GM18499 (cell line): ENCODE data around the gene HLA-G.
"Not testable (repeated sequence)": the region's sequence is repeated elsewhere in the genome, so short reads cannot be mapped to it uniquely, and the experiment has no call there.

Source experiments
- ATAC-seq: cut with Tn5 transposase; IDR thresholded peaks from one replicate; pipeline ENCODE4 v1.9.1; 2021; ENCODE audit warnings: moderate number of reproducible peaks; ENCODE audit not compliant: insufficient read depth, unreplicated experiment

Gene HLA-G

GRCh38 chr6:29827579-29828470 lies at the start of gene HLA-G:
Gene HLA-G (plus strand): TSS chr6:29827825. CDS start chr6:29827845, 20 bp downstream.
- ATAC-seq = no peak

GRCh38 chr6:29780019-29780698 lies 47.5 kb upstream of the HLA-G start:
- ATAC-seq = not testable (repeated sequence)

- ATAC-seq = no peak
Measured at GRCh38 chr6:29789176-29789575, 38.4 kb upstream of the HLA-G start.

- ATAC-seq = no peak
Measured at GRCh38 chr6:29790626-29791025, 37.0 kb upstream of the HLA-G start.

- no peak for ATAC-seq
Measured at GRCh38 chr6:29791162-29791561, 36.5 kb upstream of the HLA-G start.

- no peak for ATAC-seq
Measured at GRCh38 chr6:29791786-29792122, 35.9 kb upstream of the HLA-G start.

- no peak for ATAC-seq
Measured at GRCh38 chr6:29792123-29793035, 35.2 kb upstream of the HLA-G start.

- ATAC-seq = no peak
Measured at GRCh38 chr6:29793036-29793356, 34.6 kb upstream of the HLA-G start.

GRCh38 chr6:29793796-29794195 lies 33.8 kb upstream of the HLA-G start:
- ATAC-seq = no peak

GRCh38 chr6:29796026-29796425 lies 31.6 kb upstream of the HLA-G start:
- no peak for ATAC-seq

- no peak for ATAC-seq
Measured at GRCh38 chr6:29797135-29797534, 30.5 kb upstream of the HLA-G start.

GRCh38 chr6:29797966-29798365 lies 29.7 kb upstream of the HLA-G start:
- ATAC-seq = no peak

GRCh38 chr6:29800254-29800653 lies 27.4 kb upstream of the HLA-G start:
- ATAC-seq = no peak

GRCh38 chr6:29806387-29806786 lies 21.2 kb upstream of the HLA-G start:
- no peak for ATAC-seq

- no peak for ATAC-seq
Measured at GRCh38 chr6:29809249-29809648, 18.4 kb upstream of the HLA-G start.

- ATAC-seq = no peak
Measured at GRCh38 chr6:29810371-29810770, 17.3 kb upstream of the HLA-G start.

- ATAC-seq = no peak
Measured at GRCh38 chr6:29811377-29811776, 16.2 kb upstream of the HLA-G start.

GRCh38 chr6:29813066-29813465 lies 14.6 kb upstream of the HLA-G start:
- no peak for ATAC-seq

- ATAC-seq = no peak
Measured at GRCh38 chr6:29813809-29814208, 13.8 kb upstream of the HLA-G start.

GRCh38 chr6:29814379-29815117 lies 13.1 kb upstream of the HLA-G start:
- no peak for ATAC-seq
